ENCODE measurements around the gene SAMD13.
A peak's percentile ranks its signal among the peaks of the same experiment; 100 is the strongest.
"Not testable (repeated sequence)": the region's sequence is repeated elsewhere in the genome, so short reads cannot be mapped to it uniquely, and the experiment has no call there.

Gene SAMD13

GRCh38 chr1:84283381-84283780 is 18.1 kb upstream of the SAMD13 start:
- no peak for DNase-seq (ENCODE audit: low read depth in 2 of 2)

DNA sequence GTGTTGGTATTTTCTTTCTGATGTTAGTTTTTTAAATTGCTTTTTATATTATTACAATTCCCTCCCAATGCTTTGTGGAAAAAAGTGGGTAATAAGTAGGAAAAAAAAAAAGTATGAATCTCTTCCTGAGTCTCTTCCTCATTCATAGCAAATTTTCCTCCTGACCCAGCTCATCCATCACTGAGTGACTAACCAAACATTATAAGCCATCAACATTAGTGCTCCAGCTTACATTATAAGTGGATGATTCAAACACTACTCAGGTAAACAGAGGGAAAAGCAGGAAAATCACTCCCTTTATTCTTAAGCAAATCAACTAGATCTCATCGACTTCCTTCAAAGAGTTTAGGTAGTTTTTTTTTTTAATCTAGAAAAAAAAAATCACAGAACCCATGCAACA is 15.4 kb upstream of the SAMD13 start:
- DNase-seq (ENCODE audit: low read depth in 2 of 2), result no peak

- DNase-seq (ENCODE audit: low read depth in 2 of 2), result not testable (repeated sequence)
Observed at GRCh38 chr1:84287389-84287788, 14.1 kb upstream of the SAMD13 start.

DNA sequence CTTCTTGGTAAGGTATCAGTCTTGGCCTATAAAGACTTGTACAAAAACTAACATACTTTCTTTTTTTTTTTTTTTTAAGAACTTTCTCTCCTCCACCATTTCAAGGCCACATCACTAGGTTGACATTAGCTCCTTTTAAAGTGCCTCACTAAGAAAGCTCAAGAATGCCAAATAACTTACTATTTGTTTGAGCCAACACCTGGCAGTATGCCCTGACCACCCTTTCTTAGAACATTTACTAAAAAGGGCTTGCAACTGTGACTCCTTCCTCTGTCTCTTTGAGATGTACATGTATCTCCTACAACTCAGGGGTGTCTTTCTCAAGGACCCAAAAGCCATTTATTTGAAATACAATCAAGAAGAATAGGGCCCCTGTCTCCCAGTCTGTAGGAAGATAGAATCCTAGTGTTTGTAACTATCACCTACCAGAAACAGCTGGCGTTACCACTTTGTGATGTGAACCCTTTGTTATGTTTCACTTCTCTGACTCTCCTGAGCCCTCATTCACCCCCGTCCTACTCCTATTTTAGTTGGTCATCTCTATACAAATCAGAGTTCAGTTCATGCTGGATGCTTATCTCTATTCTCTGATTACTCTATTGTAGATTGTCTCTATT is 12.2 kb upstream of the SAMD13 start:
- no peak for DNase-seq (ENCODE audit: low read depth in 2 of 2)

- no peak for DNase-seq (ENCODE audit: low read depth in 2 of 2)
Observed at GRCh38 chr1:84291882-84292655, 9.4 kb upstream of the SAMD13 start.

DNA sequence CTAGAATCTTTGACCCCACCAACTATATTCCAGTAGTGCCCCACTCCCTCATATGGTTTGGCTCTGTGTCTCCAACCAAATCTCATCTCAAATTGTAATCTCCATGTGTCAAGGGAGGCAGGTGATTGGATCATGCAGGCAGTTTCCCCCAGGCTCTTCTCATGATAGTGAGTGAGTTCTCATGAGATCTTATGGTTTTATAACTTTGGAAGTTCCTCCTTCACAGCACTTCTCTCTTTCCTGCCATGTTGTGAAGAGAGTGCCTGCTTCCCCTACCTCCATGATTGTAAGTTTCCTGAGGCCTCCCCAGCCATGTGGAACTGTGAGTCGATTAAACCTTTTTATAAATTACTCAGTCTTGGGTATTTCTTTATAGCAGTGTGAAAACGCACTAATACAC is 7.7 kb upstream of the SAMD13 start:
- DNase-seq (ENCODE audit: low read depth in 2 of 2), result no peak

- DNase-seq (ENCODE audit: low read depth in 2 of 2), result no peak
Observed at GRCh38 chr1:84294751-84295150, 6.8 kb upstream of the SAMD13 start.

GRCh38 chr1:84297546-84298244 is 3.8 kb upstream of the SAMD13 start:
- DNase-seq (ENCODE audit: low read depth in 2 of 2), result no peak

GRCh38 chr1:84298328-84298683 is 3.2 kb upstream of the SAMD13 start:
- peak in 1 of 2 donors; percentile 37 for DNase-seq (ENCODE audit: low read depth in 2 of 2)

GRCh38 chr1:84298684-84299535 is 2.6 kb upstream of the SAMD13 start:
- peak in 1 of 2 donors; percentile 25 for DNase-seq (ENCODE audit: low read depth in 2 of 2)

DNA sequence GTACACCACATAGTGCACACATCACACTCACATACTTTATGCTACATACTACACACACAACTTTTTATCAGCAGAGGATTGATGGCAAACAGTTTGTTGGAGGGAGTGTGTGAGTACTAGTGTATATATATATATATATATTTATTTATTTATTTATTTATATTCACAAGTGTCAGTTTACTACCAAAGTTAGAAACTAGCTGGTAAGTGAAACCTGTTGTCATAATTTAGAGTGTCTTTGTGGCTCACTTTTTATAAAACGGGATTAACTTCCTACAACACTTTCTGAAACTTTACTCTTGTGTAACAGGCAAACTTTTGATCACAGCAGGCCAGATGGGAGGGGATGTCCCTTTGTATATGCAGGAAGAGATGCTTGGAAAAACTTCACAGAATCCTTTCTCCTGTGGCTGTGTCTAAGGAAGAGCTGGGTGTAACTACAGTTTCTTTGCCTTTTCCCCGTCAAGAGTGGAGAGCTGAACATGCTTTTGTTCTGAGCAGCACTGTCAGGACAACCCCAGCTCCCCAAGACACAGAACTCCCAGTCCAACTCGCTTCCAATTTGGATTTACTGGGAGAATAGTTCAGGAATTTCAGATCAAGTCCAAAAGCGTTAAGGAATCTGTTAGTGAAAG is 1.9 kb upstream of the SAMD13 start:
- no peak for DNase-seq (ENCODE audit: low read depth in 2 of 2)

DNA sequence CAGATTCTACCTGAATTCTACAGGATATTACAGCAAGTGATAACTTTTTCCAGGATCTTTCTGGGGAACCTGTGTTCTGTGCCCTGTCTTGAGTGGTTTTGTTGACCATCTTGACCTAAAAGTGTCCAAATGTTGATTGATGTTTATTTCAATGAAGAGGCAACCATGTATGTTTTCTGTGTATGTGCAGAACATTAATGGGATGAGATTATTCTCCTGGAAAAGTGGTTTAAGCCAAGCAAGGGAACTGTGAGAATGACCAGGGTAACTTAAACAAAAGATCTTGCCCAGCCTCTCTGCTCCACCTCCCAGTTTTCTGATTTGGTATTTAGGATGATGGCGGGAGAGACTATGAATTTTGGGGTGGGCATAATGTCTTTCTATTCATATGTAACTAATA is 1.0 kb upstream of the SAMD13 start:
- no peak for DNase-seq (ENCODE audit: low read depth in 2 of 2)

- no peak for DNase-seq (ENCODE audit: low read depth in 2 of 2)
Observed at GRCh38 chr1:84301785-84302385, 377 bp downstream of the SAMD13 start.

GRCh38 chr1:84303314-84303830 is 1.9 kb downstream of the SAMD13 start:
- DNase-seq (ENCODE audit: low read depth in 2 of 2), result no peak

GRCh38 chr1:84307398-84307797 is 5.9 kb downstream of the SAMD13 start:
- DNase-seq (ENCODE audit: low read depth in 2 of 2), result no peak

GRCh38 chr1:84311296-84311695 is 9.8 kb downstream of the SAMD13 start:
- DNase-seq (ENCODE audit: low read depth in 2 of 2), result no peak

DNA sequence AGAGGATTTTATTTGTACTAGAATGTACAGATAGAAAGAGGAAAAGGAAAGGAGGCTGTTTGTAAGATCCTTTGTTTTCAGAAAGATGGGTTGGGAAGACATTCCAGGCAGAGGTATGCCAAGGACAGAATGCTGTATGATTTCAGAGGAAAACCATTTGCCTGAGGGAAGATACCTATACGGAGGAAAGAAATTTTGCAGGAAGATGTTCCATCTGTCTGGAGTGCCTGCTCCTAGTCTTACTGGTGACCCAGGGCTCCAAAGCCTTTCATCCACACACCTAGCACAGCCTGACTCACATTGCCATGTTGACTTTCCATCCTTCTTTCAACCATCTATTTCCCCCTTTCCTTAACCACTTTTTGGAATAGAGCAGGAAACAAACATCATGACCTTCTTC is 18.2 kb downstream of the SAMD13 start:
- no peak for DNase-seq (ENCODE audit: low read depth in 2 of 2)

GRCh38 chr1:84327830-84328229 is 26.3 kb downstream of the SAMD13 start:
- no peak for DNase-seq (ENCODE audit: low read depth in 2 of 2)

DNA sequence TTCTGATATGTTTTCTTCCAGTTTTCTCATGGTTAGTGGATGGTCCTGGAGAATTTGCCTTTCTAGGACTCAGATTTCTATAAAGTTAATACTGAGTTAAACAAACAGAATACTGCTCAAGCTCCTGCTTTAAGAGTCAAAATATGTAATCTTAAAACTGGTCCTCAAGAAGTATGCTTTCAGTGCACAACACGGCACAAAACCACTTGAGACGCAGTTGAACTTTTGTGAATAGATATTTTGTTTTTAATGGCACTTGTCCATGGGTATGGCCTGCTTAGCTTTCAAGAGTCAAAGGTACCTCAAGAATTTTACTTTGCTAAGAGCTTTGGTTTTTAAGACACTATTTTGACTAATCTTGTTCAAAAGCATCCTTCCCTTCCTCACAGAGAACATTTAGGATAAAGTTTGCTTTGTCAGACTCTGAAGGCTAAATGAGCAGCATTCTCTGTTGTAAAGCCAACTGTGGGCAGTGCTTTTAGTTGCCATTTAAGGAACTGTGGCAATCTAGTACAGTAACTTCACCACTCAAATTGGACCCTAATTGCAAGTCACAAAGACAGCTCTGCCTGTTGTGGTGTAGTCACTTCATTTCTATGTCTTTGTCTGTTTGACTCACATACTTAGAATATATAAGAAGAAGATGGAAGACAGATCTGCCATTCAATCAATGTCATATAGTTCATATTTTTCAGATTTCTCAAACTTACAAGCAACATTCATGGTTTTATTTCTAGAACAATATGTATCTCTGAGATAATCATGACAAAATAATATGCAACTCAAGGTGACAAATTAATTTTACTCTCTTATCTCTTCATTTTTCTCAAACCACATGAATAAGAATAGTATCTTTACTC is 28.8 kb downstream of the SAMD13 start:
- no peak for DNase-seq (ENCODE audit: low read depth in 2 of 2)

DNA sequence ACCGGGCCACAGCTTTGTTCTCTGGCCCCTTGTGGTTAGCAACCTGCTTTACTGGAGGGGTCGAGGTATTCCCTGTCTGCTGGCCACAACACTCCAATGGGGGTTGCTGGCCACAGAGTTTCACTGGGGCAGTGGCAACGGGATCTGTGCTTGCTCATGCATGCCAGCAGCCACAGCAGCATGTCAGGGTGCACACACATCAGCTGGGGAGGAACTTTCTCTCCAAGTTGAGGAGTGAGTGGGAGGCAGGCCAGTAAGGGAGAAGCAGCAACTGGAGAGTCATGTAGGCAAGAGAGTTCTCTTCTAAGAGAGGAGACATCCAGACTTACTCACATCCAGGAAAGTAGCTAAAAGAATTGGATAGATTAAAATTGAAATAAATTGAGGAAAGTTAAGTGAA is 38.0 kb downstream of the SAMD13 start:
- no peak for DNase-seq (ENCODE audit: low read depth in 2 of 2)
